Ureter (tissue), 1 donor: ENCODE measurements around the gene NDRG3. TPM values are rescaled to one million over a fixed set of nuclear protein-coding genes. Genes with fewer than 3 reads are reported as not detected.
"Not testable (repeated sequence)": the region's sequence is repeated elsewhere in the genome, so short reads cannot be mapped to it uniquely, and the experiment has no call there.

Experiments used
- DNase-seq: peaks from one replicate; pipeline ENCODE4 v3.0.0-alpha.2; 2020; ENCODE audit warnings: low spot score
- total RNA-seq: library from RNA; stranded (reverse); gene quantifications from one replicate; pipeline ENCODE4 v1.2.4, GENCODE V29; 2023
- donor health status: DM: yes; HTN: yes; CAD: no.

Gene NDRG3
- total RNA-seq, 1 donor from 2014 or later: 21.0 TPM

GRCh38 chr20:36688630-36689029 lies 57.3 kb downstream of the NDRG3 start:
- DNase-seq: no peak

DNA sequence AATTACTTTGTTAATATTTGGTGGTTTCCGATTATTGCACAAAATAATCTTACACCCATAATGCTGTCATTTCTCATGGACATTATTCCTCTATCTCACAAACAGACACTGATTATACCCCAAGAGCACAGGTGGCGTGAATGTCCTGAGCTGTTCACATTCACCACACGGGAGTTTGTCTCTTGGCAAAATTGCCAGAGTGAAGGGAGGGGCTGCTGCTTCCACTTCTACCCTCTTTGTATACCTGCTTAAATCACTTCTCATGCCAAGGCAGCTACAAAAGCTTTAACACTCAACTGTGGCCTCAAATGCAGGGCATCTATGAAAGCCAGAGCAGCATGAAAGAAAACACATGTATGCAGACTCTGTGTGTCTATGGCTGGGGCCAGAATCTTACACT lies 58.0 kb downstream of the NDRG3 start:
- no peak for DNase-seq

DNA sequence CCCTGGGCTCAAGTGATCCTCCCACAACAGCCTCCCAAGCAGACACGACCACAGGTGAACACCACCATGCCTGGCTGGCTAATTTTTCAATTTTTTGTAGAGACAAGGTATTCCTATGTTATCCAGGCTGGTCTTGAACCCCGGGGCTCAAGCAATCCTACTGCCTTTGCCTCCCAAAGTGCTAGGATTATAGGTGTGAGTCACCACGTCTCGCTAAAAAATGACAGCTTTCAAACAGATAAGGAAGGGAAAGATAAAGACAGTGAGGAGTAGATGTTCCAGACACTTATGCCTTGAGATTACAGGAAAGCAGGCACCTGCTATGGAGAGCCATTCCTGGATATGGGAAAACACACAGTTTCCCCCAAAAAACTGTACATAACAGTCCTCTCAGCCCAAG lies 58.9 kb downstream of the NDRG3 start:
- DNase-seq: no peak

DNA sequence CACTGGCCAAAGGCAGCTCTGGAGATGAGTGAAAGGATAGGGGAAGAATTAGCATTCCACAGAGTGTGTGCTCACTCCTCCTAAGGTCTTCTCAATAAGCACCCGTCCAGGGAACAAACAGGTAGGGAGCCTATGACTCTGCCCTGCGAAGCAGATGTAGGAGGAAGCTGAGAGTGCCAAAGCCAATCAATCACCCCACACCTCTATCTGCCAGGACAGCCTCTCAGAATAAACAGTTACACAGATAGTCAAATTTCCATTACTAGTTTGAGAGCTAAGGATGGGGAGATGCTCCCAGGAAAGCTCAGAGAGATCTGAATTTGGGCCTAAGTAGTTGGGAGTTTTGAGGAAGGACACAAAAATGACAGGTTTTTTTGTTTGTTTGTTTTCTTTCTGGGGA lies 59.4 kb downstream of the NDRG3 start:
- no peak for DNase-seq

DNA sequence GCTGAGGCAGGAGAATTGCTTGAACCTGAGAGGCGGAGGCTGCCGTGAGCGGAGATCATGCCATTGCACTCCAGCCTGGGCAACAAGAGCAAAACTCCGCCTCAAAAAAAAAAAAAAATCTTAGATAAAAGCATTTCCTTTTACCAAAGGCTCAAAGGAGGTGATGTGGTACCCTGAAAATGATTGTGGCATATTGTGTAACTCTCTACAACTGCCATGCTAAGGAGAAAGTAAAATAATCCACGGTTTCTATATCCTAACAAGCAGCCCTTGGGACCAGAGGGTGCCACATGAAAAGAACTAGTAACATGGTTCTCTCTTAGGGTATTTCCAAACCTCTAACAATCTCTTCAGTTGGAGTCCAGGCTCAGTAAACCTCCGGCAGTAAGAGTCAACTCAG lies 61.1 kb downstream of the NDRG3 start:
- no peak for DNase-seq

- DNase-seq: no peak
These were observed 63.6 kb downstream of the NDRG3 start for GRCh38 chr20:36682311-36682710.

GRCh38 chr20:36677422-36677771 lies 68.5 kb downstream of the NDRG3 start:
- DNase-seq: no peak

DNA sequence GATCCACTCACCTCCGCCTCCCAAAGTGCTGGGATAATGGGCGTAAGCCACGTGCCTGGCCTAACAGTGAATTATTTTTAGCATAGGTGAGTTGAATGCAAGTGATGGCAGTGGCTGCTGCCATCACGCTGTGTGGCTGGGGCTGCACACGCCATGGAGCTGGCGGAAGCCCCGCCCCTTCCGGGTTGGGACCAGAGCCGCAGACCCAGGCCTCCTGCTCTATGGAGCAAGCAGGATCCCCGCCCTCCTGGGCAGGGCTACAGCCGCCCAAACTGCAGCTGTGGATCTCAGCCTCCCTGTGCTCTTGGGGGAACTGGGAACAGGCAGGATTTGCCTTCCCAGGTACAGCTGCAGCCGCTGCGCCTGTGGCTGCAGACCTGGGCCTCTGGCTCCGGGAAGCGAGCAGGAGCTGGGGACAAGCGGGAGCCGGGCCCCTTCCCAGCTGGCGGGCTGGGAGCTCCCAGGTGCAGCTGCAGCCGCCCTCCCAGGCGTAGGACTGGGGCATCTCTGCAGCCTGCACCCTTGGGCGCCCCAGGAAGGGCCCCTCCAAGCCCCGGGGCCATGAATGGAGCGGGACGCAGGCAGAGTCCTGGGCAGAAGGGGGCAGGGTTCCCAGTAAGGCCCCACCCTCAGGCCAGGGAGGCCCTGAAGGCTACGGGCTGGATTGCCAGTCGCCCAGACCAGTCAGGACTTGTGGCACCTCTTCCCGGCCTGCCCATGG lies 69.0 kb downstream of the NDRG3 start:
- no peak for DNase-seq

DNA sequence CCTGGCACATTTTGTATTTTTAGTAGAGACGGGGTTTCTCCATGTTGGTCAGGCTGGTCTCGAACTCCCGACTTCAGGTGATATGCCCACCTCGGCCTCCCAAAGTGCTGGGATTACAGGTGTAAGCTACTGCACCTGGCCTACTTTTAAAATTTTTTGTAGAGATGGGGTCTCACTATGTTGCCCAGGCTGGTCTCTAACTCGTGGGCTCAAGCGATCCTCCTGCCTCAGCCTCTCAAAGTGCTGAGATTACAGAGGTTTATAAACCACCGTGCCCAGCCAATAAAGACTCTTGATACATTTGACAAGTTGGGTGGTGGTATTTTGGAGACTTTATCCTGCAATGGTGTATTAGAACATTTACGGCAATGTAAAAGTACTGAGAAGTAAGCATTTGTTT lies 70.3 kb downstream of the NDRG3 start:
- DNase-seq: not testable (repeated sequence)

DNA sequence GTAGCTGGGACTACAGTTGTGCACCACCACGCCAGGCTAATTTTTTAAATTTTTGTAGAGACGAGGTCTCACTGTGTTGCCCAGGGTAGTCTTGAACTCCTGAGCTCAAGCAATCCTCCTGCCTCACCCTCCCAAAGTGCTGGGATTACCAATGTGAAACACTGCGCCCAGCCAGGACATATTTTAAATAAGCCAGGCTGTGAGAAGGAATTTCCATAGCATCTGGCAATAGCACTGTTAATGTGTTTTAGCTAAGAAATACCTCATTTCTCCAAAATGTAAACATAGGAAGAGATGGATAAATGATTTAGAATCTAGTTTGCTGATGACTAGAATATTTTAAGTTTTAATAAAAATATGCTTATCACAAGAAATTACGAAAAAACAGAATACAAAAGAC lies 72.9 kb downstream of the NDRG3 start:
- DNase-seq: no peak

- no peak for DNase-seq
These were observed 75.1 kb downstream of the NDRG3 start for GRCh38 chr20:36670665-36671357.

- no peak for DNase-seq
These were observed 79.6 kb downstream of the NDRG3 start for GRCh38 chr20:36666181-36666740.

DNA sequence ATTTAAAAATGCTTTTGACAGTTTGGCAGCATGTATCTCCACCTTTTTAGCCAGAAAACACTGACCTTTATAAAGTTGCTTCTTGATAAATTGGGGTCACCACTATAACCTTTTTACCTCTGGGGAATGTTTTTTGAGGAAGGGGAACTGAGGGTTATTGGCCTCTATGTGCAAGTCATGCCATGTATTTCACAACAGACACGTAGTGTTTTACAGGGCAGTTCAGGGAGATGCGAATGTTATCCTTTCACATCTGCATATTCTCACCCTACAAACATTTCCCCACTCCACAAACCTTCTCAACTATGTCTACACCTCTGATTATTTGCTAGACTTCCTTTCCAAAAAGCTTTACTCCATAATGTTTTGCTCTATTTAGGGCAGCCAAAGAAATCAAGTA lies 82.9 kb downstream of the NDRG3 start:
- DNase-seq: no peak

- DNase-seq: no peak
These were observed 87.6 kb downstream of the NDRG3 start for GRCh38 chr20:36658300-36658699.

DNA sequence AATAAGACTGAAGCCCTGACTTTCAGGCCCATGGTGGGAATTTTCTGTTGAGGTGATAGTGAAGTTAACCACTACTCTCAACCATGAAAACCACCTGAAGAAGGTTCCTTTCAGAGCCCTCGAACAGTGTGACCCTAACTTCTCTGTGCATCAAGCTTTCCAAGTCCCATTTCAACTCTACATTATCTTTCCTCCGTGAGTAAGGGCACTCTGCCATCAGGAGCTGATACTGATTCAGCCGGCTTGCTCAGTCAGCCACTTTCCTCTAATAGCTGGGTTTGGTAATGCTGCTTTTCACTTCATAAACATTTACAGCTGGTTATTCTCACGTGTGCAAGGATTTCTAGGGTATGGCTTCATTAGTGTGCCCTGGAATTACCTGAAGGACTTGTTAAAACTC lies 89.2 kb downstream of the NDRG3 start:
- no peak for DNase-seq

GRCh38 chr20:36655004-36655403 lies 90.9 kb downstream of the NDRG3 start:
- DNase-seq: no peak

- DNase-seq: no peak
These were observed 91.4 kb downstream of the NDRG3 start for GRCh38 chr20:36654506-36654905.

DNA sequence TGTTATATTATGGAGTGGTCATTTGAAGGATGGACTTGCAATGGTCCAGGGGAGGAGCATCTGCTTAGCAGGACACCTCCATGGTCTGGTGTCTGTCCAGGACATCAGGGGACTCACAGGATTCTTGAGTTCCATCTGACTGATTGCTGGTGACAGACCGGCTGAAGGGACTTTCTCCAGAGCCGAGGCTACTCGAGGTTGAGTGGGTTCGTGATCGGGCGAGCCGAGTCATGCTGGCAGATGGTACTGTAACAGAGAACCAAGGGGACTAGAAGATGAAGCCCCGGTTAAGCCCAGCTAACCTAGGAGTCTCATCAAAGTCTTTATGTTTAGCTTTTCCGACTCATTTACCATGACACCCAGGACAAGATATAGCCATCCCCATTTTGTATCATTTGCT lies 92.4 kb downstream of the NDRG3 start:
- DNase-seq: no peak

DNA sequence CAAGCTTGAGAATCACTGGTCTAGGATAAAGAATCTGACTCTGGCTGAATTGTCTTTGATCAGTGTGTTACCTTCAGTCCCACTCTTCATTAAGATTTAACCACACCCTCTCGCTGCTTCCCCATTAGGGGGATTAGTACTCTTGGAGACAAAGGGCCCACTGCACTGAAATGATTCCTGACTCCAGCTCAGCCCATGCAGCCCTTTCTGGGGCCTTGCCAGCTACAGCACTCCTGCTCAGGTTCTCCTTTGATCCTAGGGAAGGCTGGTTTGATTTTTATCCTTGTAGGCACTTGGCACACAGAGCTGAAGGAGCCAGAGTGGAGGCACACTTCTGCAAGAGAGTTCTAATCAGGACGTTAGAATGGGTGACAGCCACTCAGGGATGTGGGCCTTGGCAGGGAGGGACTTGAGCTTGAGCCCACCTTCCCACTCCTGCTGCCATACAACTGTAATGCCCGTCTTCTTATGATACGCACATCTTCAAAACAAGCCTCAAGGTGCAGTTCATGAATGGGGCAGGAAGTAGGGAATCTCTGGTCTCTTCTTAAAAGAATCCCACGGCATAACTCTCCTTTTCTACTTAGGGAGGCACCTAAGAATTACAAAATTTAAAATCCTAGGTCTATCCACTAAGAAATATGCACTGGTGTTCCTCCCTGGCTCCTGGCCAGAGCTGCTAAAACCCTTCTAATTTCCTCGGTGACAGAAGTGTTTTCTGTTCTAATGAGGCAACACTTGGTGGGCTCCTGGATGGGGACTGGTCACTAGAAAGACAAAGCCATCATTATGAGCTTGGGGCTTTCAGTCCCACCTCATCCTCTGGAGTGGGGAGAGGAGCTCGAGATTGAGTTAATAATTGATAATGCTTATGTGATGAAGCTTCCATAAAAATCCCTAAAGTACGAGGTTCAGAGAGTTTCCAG lies 98.4 kb downstream of the NDRG3 start:
- DNase-seq: no peak

DNA sequence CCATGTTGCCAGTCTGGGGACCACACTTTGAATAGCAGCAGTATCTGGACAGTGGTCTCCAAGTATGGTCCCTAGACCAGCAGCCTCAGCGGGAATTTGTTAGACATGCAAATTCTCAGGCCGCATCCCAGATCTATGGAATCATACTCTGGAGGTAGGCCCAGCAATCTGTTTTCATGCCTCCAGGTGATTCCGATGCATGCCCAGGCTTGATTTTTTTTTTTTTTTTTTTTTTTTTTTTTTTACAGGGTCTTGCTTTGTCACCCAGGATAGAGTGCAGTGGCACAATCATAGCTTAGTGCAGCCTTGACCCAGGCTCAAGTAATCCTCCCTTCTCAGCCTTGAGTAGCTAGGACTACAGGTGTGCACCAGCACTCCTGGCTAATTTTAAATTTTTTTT lies 99.2 kb downstream of the NDRG3 start:
- DNase-seq: no peak

DNA sequence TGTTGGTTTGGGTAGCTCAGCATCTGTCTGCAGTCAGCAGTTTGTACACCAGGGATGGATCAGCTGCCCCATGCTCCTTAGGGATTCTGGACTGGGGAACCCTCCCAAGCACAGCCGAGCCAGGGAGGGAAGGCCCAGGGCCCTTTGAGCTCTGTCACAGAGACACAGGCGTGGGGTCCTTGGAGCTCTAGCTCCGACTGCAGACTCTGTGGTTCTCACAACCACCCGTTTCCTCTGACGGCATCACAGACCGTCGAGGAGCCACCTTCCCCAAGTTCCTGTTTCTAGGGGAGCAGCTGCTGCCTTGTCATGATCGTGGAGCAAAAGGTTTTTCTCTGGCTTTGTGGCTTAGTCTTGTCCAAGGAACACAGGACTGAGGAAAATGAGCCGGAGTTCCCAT lies 99.9 kb downstream of the NDRG3 start, which contains the start of gene SLA2:
TSS of gene SLA2 (minus strand) at position 199 of the 400 bp plus-strand sequence. CDS start 4,861 bp downstream, outside the sequence.
- no peak for DNase-seq

DNA sequence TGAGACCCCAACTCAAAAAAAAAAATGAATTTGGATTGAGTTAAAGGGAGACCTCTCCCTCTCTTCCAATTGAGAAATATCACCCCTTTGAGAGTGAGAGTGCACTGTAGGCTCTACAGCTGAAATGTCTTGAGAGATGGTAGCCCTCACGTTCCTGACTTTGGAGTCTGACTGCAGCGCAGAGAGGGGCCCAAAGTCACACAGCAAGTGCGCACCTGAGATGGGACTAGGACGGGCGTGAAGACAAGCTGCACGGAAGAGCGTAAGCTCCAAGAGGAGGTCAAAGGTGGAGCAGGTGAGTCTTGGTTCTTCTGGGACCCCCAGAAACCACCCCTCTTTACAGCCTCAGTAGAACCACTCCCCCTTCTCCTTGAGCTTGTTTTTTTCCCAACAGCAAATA lies 100.5 kb downstream of the NDRG3 start:
- no peak for DNase-seq
